MV-4-11 (cell line): ENCODE data around the gene TRIP11.
"Not testable (repeated sequence)": the region's sequence is repeated elsewhere in the genome, so short reads cannot be mapped to it uniquely, and the experiment has no call there.

Experiments used
- DNase-seq: peaks from one replicate; lab custom pipeline; 2025; lab: John Stamatoyannopoulos, UW

TRIP11 gene

GRCh38 chr14:92039719-92040430 is at the start of gene TRIP11:
TSS of gene TRIP11 (minus strand) at chr14:92040059. CDS start at chr14:92039685, 374 bp downstream.
- DNase-seq = peak; percentile 83

GRCh38 chr14:92088494-92088893 is 48.6 kb upstream of the TRIP11 start:
- DNase-seq = no peak

GRCh38 chr14:92074555-92074954 is 34.7 kb upstream of the TRIP11 start:
- peak; percentile 90 for DNase-seq

GRCh38 chr14:92058006-92058917 is 18.4 kb upstream of the TRIP11 start:
- no peak for DNase-seq

- DNase-seq = no peak
These were observed 9.9 kb upstream of the TRIP11 start for GRCh38 chr14:92049781-92050180.

- not testable (repeated sequence) for DNase-seq
These were observed 9.4 kb upstream of the TRIP11 start for GRCh38 chr14:92049221-92049620.

- DNase-seq = not testable (repeated sequence)
These were observed 6.0 kb upstream of the TRIP11 start for GRCh38 chr14:92045904-92046303.

GRCh38 chr14:92041766-92042165 is 1.9 kb upstream of the TRIP11 start:
- not testable (repeated sequence) for DNase-seq

GRCh38 chr14:92041203-92041602 is 1.3 kb upstream of the TRIP11 start:
- DNase-seq = no peak

GRCh38 chr14:92040431-92041051 is 682 bp upstream of the TRIP11 start:
- peak; percentile 67 for DNase-seq

GRCh38 chr14:92039063-92039718 is 668 bp downstream of the TRIP11 start:
- DNase-seq = peak; percentile 33

- no peak for DNase-seq
These were observed 1.9 kb downstream of the TRIP11 start for GRCh38 chr14:92037989-92038388.

GRCh38 chr14:92035890-92036289 is 4.0 kb downstream of the TRIP11 start:
- DNase-seq = no peak

GRCh38 chr14:92033906-92034687 is 5.8 kb downstream of the TRIP11 start:
- DNase-seq = no peak

GRCh38 chr14:92033433-92033832 is 6.4 kb downstream of the TRIP11 start:
- DNase-seq = no peak

GRCh38 chr14:92026548-92027190 is 13.2 kb downstream of the TRIP11 start:
- DNase-seq = peak; percentile 64

- no peak for DNase-seq
These were observed 17.8 kb downstream of the TRIP11 start for GRCh38 chr14:92022036-92022435.

GRCh38 chr14:92021523-92021922 is 18.3 kb downstream of the TRIP11 start:
- DNase-seq = no peak

- no peak for DNase-seq
These were observed 25.8 kb downstream of the TRIP11 start for GRCh38 chr14:92014040-92014439.

GRCh38 chr14:92012121-92012748 is 27.6 kb downstream of the TRIP11 start:
- DNase-seq = no peak
